ENCODE measurements around the gene FBH1.

DNA sequence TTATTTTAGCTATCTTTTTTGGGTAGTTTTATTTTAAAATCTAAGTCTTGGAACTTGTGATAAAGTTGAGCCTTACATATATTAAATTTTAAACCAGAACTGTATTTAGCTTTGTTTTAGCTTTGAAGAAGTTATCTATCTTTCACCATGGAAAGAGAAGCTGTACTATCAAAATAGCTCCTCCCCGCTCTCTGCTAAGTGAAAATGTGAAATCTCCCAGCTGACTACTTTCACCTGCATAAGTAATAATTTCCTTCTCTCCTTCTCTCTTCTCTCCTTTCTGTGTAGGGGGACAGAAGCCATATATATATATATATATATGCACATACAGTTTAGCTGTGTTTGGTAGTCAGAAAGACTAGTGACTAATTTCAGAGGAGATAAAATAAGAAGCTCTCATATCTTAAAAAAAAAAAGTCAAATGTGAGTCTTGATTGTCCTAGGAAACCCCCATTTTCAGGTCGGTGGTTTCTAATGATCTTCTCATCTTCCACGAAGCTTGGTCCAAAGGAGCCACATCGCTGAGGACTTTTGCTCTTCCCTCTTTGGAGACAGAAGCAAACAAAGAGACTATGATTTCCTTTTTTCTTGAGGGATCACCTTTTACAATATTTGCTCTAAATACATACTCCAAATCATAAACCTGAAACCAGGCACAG, 46.2 kb upstream of the FBH1 start:
- TF ChIP-seq, protein P1, sequence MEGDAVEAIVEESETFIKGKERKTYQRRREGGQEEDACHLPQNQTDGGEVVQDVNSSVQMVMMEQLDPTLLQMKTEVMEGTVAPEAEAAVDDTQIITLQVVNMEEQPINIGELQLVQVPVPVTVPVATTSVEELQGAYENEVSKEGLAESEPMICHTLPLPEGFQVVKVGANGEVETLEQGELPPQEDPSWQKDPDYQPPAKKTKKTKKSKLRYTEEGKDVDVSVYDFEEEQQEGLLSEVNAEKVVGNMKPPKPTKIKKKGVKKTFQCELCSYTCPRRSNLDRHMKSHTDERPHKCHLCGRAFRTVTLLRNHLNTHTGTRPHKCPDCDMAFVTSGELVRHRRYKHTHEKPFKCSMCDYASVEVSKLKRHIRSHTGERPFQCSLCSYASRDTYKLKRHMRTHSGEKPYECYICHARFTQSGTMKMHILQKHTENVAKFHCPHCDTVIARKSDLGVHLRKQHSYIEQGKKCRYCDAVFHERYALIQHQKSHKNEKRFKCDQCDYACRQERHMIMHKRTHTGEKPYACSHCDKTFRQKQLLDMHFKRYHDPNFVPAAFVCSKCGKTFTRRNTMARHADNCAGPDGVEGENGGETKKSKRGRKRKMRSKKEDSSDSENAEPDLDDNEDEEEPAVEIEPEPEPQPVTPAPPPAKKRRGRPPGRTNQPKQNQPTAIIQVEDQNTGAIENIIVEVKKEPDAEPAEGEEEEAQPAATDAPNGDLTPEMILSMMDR (IDR thresholded peaks at IDR 0.05): no peak
- no peak for TF ChIP-seq POLR2A (IDR thresholded peaks at IDR 0.05)

Measured in body of pancreas (tissue), 4 donors.